HepG2 (cell line): ENCODE results near the gene BIVM. TPM values are rescaled to one million over a fixed set of nuclear protein-coding genes. Genes with fewer than 3 reads are reported as not detected.

Experiments used
- ATAC-seq: fragments of 200-7000 bp; cut with Tn5 transposase; 3 replicates; pipeline ENCODE4 v1.9.1; 2020; ENCODE audit warnings: mild to moderate bottlenecking, moderate library complexity
- BruUV-seq: library from RNA; stranded (reverse); fragments of 400-500 nt; replicated peaks from 2 replicates; lab custom pipeline; 2021; lab: Mats Ljungman, UMichigan
- CTCF ChIA-PET: fragments of 300-600 bp; formaldehyde crosslinking; extraction: SDS; loops from one replicate; lab custom pipeline; 2021; ENCODE audit warnings: low total read pairs, inconsistent platforms, low intra/inter-chr PET ratio; lab: Yijun Ruan, JAX
- POLR2A ChIA-PET: fragments of 350-600 bp; sonication (Branson Sonifier 250); formaldehyde crosslinking; loops from one replicate; lab custom pipeline; 2020; ENCODE audit warnings: antibody characterized with exemption, inconsistent platforms; lab: Yijun Ruan, JAX
- DNase-seq: peaks from one replicate; pipeline ENCODE4 v3.0.0-alpha.2; 2015; ENCODE audit warnings: low spot score
- FAIRE-seq: peaks from 3 replicates; lab custom pipeline; 2011; peaks lifted over from hg19 to GRCh38; lab: Jason Lieb, UNC
- H2AFZ ChIP-seq: one replicate; pipeline ENCODE4 v1.6.1; 2011; ENCODE audit warnings: low read length, inconsistent platforms
- H3K27ac ChIP-seq: fragments of 300-600 bp; 3 replicates; pipeline ENCODE4 v1.8.0; 2011; ENCODE audit warnings: mixed run types, mild to moderate bottlenecking, mixed read lengths, low read length, inconsistent platforms; ENCODE audit not compliant: insufficient read depth; ENCODE audit errors: extremely low read length
- H3K27me3 ChIP-seq, 2 experiments: fragments of 200-600 bp in 1 of 2; 2 replicates in 1 of 2; 3 replicates in 1 of 2; pipeline versions ENCODE4 v1.6.0 to v1.8.0; 2011; ENCODE audit warnings: low read length in 2 of 2, mild to moderate bottlenecking in 2 of 2, moderate library complexity in 2 of 2, inconsistent platforms in 1 of 2; ENCODE audit not compliant: insufficient read depth in 2 of 2, control insufficient read depth in 1 of 2
- H3K36me3 ChIP-seq, 2 experiments: fragments of 200-600 bp in 1 of 2; replicated peaks in 1 of 2; 2 replicates in 1 of 2; 3 replicates in 1 of 2; pipeline versions ENCODE4 v1.5.1 to v1.8.0; 2011; ENCODE audit warnings: low read length in 2 of 2, inconsistent platforms in 1 of 2; ENCODE audit not compliant: insufficient read depth in 2 of 2, control insufficient read depth in 1 of 2
- H3K4me1 ChIP-seq: 2 replicates; pipeline ENCODE4 v1.5.1; 2012; ENCODE audit warnings: low read length, inconsistent platforms; ENCODE audit not compliant: insufficient read depth
- H3K4me2 ChIP-seq: 2 replicates; pipeline ENCODE4 v1.6.0; 2011; ENCODE audit warnings: low read depth, low read length, inconsistent platforms
- H3K4me3 ChIP-seq, 3 experiments: fragments of 200-600 bp in 1 of 3; sonication (generic), shearing (Covaris generic) in 1 of 3; replicated peaks in 1 of 3; 2 replicates each; pipeline ENCODE4 v1.5.1; 2011 to 2016; ENCODE audit warnings: low read length in 3 of 3, inconsistent platforms in 2 of 3, low read depth in 2 of 3, mild to moderate bottlenecking in 2 of 3, control low read depth in 1 of 3, mixed read lengths in 1 of 3; ENCODE audit not compliant: insufficient read depth in 1 of 3
- H3K79me2 ChIP-seq: one replicate; pipeline ENCODE4 v1.6.1; 2011; ENCODE audit warnings: low read length, inconsistent platforms; ENCODE audit not compliant: insufficient read depth
- H3K9ac ChIP-seq: 2 replicates; pipeline ENCODE4 v1.6.0; 2011; ENCODE audit warnings: mild to moderate bottlenecking, low read depth, low read length, inconsistent platforms; ENCODE audit not compliant: insufficient read depth
- H3K9me3 ChIP-seq: 2 replicates; pipeline ENCODE4 v1.5.1; 2012; ENCODE audit warnings: mild to moderate bottlenecking, low read length
- H4K20me1 ChIP-seq: 2 replicates; pipeline ENCODE4 v1.6.0; 2011; ENCODE audit warnings: inconsistent platforms, mild to moderate bottlenecking, low read length, moderate library complexity; ENCODE audit not compliant: insufficient read depth
- CAMTA2 ChIP-seq: sonication (generic); formaldehyde crosslinking; IDR thresholded peaks from 2 replicates; pipeline ENCODE4 v1.4.0; 2020; ENCODE audit warnings: mild to moderate bottlenecking, missing genetic modification reagents, borderline replicate concordance
- DMAP1 ChIP-seq: IDR thresholded peaks from 2 replicates; pipeline ENCODE4 v1.6.1; 2016
- ETV5 ChIP-seq: IDR thresholded peaks from 2 replicates; pipeline ENCODE4 v1.6.1; 2018; ENCODE audit warnings: missing biosample characterization, missing genetic modification reagents, inconsistent platforms, borderline replicate concordance
- ETV6 ChIP-seq: sonication (generic); formaldehyde crosslinking; conservative IDR thresholded peaks from 2 replicates; pipeline ENCODE4 v1.4.0; 2020; ENCODE audit warnings: missing genetic modification reagents
- FIP1L1 ChIP-seq: fragments of 200-400 bp; formaldehyde crosslinking; IDR thresholded peaks from 2 replicates; pipeline ENCODE4 v1.6.1; 2018; ENCODE audit warnings: low read depth, mild to moderate bottlenecking, low read length, moderate library complexity, borderline replicate concordance; ENCODE audit not compliant: insufficient read depth
- GLI4 ChIP-seq: sonication (generic); formaldehyde crosslinking; IDR thresholded peaks from 2 replicates; pipeline ENCODE4 v1.5.1; 2020; ENCODE audit warnings: missing genetic modification reagents, mild to moderate bottlenecking, moderate library complexity, borderline replicate concordance
- JUNB ChIP-seq: sonication (generic); formaldehyde crosslinking; IDR thresholded peaks from 2 replicates; pipeline ENCODE4 v1.8.0; 2022; ENCODE audit warnings: missing genetic modification reagents, mild to moderate bottlenecking, borderline replicate concordance
- PHF20 ChIP-seq: sonication (generic); formaldehyde crosslinking; IDR thresholded peaks from 2 replicates; pipeline ENCODE4 v1.5.0; 2020; ENCODE audit warnings: mild to moderate bottlenecking, missing genetic modification reagents
- PHF21A ChIP-seq: sonication (generic); formaldehyde crosslinking; IDR thresholded peaks from 2 replicates; pipeline ENCODE4 v1.5.0; 2020; ENCODE audit warnings: mild to moderate bottlenecking, missing genetic modification reagents
- ZNF101 ChIP-seq: sonication (generic); formaldehyde crosslinking; IDR thresholded peaks from 2 replicates; pipeline ENCODE4 v1.4.0; 2020; ENCODE audit warnings: mild to moderate bottlenecking, low read depth, missing genetic modification reagents, borderline replicate concordance
- ZNF350 ChIP-seq: sonication (generic); formaldehyde crosslinking; IDR thresholded peaks from 2 replicates; pipeline ENCODE4 v1.4.0; 2020; ENCODE audit warnings: mild to moderate bottlenecking, low read depth, missing genetic modification reagents, borderline replicate concordance
- ZNF747 ChIP-seq: sonication (generic); formaldehyde crosslinking; IDR thresholded peaks from 2 replicates; pipeline ENCODE4 v1.8.1; 2023; ENCODE audit warnings: missing genetic modification reagents, mild to moderate bottlenecking, borderline replicate concordance
- WGBS: methylation state at CpG from one replicate; pipeline ENCODE4 v1.1.6; 2017; ENCODE audit warnings: low lambda C conversion rate; 5-methylcytosine and 5-hydroxymethylcytosine counted together
- in situ Hi-C: cut with HindIII; loops from 2 replicates; pipeline ENCODE4 v1.10.0; 2017; ENCODE audit warnings: low pct_unique_long_range_greater_than_20kb; ENCODE audit not compliant: extremely low pct_ligation_motif_present
- intact Hi-C: fragments of 100-400 bp; cut with micrococcal nuclease; formaldehyde crosslinking; loops from one replicate; pipeline ENCODE4 v1.10.0; 2022; ENCODE audit not compliant: unreplicated experiment
- polyA plus RNA-seq, 8 experiments: library from polyadenylated mRNA; depleted of rRNA in 3 of 8; stranded (reverse) in 7 of 8; unstranded in 1 of 8; fragments of >200 nt; fragmentation: Illumina TruSeq in 4 of 8; extraction: Trizol in 4 of 8; gene quantifications; 2 replicates each; pipeline versions ENCODE4 v1.2.1 to v1.2.3, GENCODE V29; 2011 to 2016; ENCODE audit warnings: low read depth in 4 of 8, missing spikeins in 1 of 8, mixed read lengths in 1 of 8; ENCODE audit not compliant: insufficient read depth in 1 of 8
- total RNA-seq, 5 experiments: library from RNA; depleted of rRNA; stranded (reverse); fragments of >200 nt; fragmentation: Illumina TruSeq; extraction: Trizol; gene quantifications; 2 replicates each; pipeline ENCODE4 v1.2.3, GENCODE V29; 2016; ENCODE audit warnings: low read depth in 1 of 5
- TF ChIP-seq, protein P1 (sequence below): sonication (generic); formaldehyde crosslinking; IDR thresholded peaks from 2 replicates; pipeline ENCODE4 v1.4.0; 2020; ENCODE audit warnings: missing genetic modification reagents
- TF ChIP-seq, protein P2 (sequence below): sonication (generic); formaldehyde crosslinking; IDR thresholded peaks from 2 replicates; pipeline ENCODE4 v1.4.0; 2020; ENCODE audit warnings: missing genetic modification reagents, borderline replicate concordance
- TF ChIP-seq, protein P3 (sequence below): sonication (generic); formaldehyde crosslinking; IDR thresholded peaks from 2 replicates; pipeline ENCODE4 v1.9.0; 2022; ENCODE audit warnings: low read depth, missing genetic modification reagents

The BIVM gene
- total and polyA plus RNA-seq, 2 of the 13 experiments (the other 11 are each of a cell fraction or from before 2014, with no cell fraction given), result 10.4 to 15.8 TPM

DNA sequence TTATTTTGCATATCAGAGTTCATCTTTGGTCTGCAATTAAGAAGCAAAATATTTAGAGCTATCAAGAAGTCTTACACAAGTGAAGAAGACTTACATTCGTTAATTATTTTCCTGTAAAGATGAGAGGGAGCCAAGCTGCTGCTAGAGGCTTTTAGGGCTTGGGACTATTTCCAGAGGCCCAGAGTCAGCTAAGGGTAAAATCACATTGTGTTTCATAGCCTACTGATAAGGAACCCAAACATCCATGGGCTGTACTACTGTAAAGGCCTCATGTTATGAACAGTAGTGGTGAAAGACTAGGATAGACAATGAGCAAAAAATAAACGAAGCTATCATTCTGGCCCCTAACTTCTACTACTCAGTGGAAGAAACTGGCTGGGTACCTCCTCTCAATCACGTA, 14.4 kb upstream of the BIVM start:
- H3K4me3 ChIP-seq, result no peak overlapping the region
- no peaks in the 10 kb centered on the region; the same call in 1 of the 2 replicates for H3K9me3 ChIP-seq
- POLR2A ChIA-PET, result no interaction called here
- no peak overlapping the region for H3K27ac ChIP-seq
- no peaks in the 10 kb centered on the region for H4K20me1 ChIP-seq
- ATAC-seq (no peak), DNase-seq (no peak), FAIRE-seq (no peak)
- intact Hi-C loops, result no loop called here
- BruUV-seq, result no TSS peak
- H3K36me3 ChIP-seq, result peaks cover 0 to 11% of the 10 kb centered on the region in 2 experiments; a peak in 2 of 5 replicates
- H3K27me3 ChIP-seq, result no peaks in the 10 kb centered on the region
- no peaks in the 10 kb centered on the region for H3K79me2 ChIP-seq
- H3K4me1 ChIP-seq, result no peaks in the 10 kb centered on the region
- H3K4me2 ChIP-seq, result no peak overlapping the region
- H3K9ac ChIP-seq, result no peak overlapping the region
- in situ Hi-C loops, result no loop called here
- CTCF ChIA-PET, result no interaction called here
- 86% methylated on average over 3 of the region's 3 CpGs for WGBS
- no peak overlapping the region for H2AFZ ChIP-seq
- TF ChIP-seq DMAP1 (CRISPR knock-in tag), result no peak
- TF ChIP-seq FIP1L1, result no peak
- TF ChIP-seq PHF21A, result no peak
- TF ChIP-seq, protein P1, sequence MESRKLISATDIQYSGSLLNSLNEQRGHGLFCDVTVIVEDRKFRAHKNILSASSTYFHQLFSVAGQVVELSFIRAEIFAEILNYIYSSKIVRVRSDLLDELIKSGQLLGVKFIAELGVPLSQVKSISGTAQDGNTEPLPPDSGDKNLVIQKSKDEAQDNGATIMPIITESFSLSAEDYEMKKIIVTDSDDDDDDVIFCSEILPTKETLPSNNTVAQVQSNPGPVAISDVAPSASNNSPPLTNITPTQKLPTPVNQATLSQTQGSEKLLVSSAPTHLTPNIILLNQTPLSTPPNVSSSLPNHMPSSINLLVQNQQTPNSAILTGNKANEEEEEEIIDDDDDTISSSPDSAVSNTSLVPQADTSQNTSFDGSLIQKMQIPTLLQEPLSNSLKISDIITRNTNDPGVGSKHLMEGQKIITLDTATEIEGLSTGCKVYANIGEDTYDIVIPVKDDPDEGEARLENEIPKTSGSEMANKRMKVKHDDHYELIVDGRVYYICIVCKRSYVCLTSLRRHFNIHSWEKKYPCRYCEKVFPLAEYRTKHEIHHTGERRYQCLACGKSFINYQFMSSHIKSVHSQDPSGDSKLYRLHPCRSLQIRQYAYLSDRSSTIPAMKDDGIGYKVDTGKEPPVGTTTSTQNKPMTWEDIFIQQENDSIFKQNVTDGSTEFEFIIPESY (CRISPR knock-in tag), result no peak
- TF ChIP-seq ZNF101 (CRISPR knock-in tag), result no peak
- TF ChIP-seq ETV5 (CRISPR knock-in tag), result no peak
- no peak for TF ChIP-seq ETV6 (CRISPR knock-in tag)
- TF ChIP-seq, protein P2, sequence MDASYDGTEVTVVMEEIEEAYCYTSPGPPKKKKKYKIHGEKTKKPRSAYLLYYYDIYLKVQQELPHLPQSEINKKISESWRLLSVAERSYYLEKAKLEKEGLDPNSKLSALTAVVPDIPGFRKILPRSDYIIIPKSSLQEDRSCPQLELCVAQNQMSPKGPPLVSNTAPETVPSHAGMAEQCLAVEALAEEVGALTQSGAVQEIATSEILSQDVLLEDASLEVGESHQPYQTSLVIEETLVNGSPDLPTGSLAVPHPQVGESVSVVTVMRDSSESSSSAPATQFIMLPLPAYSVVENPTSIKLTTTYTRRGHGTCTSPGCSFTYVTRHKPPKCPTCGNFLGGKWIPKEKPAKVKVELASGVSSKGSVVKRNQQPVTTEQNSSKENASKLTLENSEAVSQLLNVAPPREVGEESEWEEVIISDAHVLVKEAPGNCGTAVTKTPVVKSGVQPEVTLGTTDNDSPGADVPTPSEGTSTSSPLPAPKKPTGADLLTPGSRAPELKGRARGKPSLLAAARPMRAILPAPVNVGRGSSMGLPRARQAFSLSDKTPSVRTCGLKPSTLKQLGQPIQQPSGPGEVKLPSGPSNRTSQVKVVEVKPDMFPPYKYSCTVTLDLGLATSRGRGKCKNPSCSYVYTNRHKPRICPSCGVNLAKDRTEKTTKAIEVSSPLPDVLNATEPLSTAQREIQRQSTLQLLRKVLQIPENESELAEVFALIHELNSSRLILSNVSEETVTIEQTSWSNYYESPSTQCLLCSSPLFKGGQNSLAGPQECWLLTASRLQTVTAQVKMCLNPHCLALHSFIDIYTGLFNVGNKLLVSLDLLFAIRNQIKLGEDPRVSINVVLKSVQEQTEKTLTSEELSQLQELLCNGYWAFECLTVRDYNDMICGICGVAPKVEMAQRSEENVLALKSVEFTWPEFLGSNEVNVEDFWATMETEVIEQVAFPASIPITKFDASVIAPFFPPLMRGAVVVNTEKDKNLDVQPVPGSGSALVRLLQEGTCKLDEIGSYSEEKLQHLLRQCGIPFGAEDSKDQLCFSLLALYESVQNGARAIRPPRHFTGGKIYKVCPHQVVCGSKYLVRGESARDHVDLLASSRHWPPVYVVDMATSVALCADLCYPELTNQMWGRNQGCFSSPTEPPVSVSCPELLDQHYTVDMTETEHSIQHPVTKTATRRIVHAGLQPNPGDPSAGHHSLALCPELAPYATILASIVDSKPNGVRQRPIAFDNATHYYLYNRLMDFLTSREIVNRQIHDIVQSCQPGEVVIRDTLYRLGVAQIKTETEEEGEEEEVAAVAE, result no peak
- no peak for TF ChIP-seq ZNF350 (CRISPR knock-in tag)
- no peak for TF ChIP-seq CAMTA2 (CRISPR knock-in tag)
- TF ChIP-seq ZNF747, result no peak
- no peak for TF ChIP-seq PHF20 (CRISPR knock-in tag)
- no peak for TF ChIP-seq JUNB (CRISPR knock-in tag)
- TF ChIP-seq, protein P3, sequence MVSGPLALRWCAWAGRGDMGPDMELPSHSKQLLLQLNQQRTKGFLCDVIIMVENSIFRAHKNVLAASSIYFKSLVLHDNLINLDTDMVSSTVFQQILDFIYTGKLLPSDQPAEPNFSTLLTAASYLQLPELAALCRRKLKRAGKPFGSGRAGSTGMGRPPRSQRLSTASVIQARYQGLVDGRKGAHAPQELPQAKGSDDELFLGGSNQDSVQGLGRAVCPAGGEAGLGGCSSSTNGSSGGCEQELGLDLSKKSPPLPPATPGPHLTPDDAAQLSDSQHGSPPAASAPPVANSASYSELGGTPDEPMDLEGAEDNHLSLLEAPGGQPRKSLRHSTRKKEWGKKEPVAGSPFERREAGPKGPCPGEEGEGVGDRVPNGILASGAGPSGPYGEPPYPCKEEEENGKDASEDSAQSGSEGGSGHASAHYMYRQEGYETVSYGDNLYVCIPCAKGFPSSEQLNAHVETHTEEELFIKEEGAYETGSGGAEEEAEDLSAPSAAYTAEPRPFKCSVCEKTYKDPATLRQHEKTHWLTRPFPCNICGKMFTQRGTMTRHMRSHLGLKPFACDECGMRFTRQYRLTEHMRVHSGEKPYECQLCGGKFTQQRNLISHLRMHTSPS, result no peak
- no peak for TF ChIP-seq GLI4
